ENCODE results near the gene UQCC2.

UQCC2 gene

DNA sequence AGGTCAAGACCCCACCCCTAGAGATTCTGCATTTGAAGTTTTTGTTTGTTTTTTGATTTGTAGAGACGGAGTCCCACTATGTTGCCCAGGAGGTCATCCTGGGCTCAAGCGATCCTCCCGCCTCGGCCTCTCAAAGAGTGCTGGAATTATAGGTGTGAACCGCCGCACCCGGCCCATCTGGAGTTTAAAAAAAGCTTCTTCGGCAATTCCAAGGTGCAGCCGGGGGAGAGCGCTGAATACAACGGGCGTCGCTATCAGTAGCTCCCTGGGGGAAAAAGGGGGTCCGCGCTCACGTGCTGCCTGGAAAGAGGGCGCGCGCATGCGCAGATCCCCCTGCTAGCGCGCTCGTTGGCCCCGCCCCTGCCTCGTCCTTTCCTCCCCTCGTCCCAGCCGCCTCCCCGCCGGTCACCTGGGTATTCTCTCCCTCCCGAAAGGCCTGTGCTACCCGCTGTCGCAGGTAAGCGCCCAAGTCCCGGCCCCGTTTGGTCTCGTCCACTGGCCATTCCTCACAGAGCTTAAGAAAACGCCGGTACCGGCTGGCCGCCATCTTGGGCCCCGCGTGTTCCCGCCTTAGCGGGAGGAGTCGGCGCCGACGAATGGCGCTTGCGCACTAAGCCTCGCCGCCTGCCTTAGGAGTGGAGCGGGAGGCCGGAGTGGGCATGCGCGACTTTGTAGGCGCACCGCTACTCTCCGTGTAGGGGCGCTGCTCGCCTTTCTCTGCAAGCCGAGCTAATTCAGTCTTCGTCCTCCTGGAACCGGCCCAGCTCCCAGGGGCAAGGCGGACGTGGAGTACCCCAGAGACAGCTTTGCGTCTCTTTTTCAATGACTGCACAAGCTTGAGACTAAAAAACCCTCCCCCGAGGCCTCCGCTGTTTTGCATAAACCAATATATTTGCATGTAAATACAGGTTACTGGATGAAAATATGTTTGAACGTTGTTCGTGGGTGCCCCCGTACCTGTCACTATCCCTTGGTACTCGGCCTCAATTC, at the start of gene UQCC2:
UQCC2 (minus strand) TSS at position 561 of the 990 bp plus-strand sequence; CDS start at position 547, 14 bp downstream.
- peak within 1 kb of the TSS; percentile 83 for H2AFZ ChIP-seq (ENCODE audit: low read depth, low read length)
- H3K9me3 ChIP-seq (ENCODE audit: low read length): no peaks in the 10 kb centered on the region
- peaks cover 17% of the 10 kb centered on the region for H3K36me3 ChIP-seq (ENCODE audit: insufficient read depth, low read length)
- H3K27me3 ChIP-seq (ENCODE audit: insufficient read depth, low read length): no peaks in the 10 kb centered on the region
- peak within 1 kb of the TSS; percentile 87 for H3K4me3 ChIP-seq (ENCODE audit: low read length)
- peaks cover 9% of the 10 kb centered on the region for H3K4me1 ChIP-seq (ENCODE audit: insufficient read depth, low read length)

DNA sequence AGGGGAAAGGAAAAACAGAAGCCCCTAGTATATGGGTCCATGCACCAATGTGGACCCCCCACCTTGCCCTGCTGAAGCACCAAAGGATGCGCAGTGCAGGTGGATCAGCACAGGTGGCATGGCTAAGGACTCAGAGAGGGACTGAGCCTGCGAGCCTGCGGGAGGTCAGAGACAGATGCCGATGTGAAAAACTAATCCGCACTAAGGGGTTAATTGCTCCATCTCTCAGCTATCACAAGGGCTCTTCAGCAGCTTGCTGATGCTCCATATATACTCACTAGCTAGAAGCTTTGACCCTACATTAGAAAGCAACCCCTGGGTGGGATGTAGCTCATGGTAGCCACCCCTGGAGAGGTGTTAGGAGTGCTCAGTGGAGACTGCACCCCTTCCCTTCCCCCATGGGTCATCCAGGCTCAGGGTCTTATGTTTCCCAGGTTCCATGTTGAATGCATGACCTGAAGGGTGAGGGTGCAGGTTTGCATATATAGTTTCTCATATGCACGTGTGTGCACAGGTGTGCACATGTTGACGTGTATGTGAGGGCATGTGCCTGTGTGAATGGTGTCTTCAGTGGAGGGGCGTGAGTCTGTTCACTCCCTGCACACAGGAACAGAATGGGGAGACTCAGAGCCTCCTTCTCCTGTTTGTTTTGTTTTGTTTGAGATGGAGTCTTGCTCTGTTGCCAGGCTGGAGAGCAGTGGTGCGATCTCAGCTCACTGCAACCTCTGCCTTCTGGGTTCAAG, 48.6 kb upstream of the UQCC2 start:
- no peak overlapping the region for H2AFZ ChIP-seq (ENCODE audit: low read depth, low read length)
- H3K36me3 ChIP-seq (ENCODE audit: insufficient read depth, low read length): no peaks in the 10 kb centered on the region
- no peaks in the 10 kb centered on the region for H3K9me3 ChIP-seq (ENCODE audit: low read length)
- no peak overlapping the region for H3K4me3 ChIP-seq (ENCODE audit: low read length)
- H3K27me3 ChIP-seq (ENCODE audit: insufficient read depth, low read length): peaks cover 8% of the 10 kb centered on the region
- peaks cover 2% of the 10 kb centered on the region for H3K4me1 ChIP-seq (ENCODE audit: insufficient read depth, low read length)

DNA sequence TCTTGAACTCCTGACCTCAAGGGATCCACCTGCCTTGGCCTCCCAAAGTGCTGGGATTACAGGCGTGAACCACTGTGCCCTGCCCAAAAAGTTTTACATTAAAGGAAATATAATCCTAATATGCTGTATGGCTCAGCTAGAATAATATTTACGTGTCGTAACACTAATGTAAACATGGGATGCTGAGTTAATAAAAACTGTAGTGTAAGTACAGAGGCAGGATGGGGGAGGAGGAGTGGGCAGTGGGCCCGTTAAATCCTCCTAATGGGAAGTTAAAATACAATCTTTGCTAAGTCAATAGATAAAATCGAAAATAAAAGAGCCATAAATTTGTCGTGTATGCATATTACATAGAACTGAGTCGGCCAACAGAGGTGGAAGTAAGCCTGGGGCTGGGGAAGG, 47.3 kb upstream of the UQCC2 start:
- Histone ChIP-seq H3K4me3 (ENCODE audit: low read length) (no peak overlapping the region), H2AFZ (ENCODE audit: low read depth, low read length) (no peak overlapping the region)

DNA sequence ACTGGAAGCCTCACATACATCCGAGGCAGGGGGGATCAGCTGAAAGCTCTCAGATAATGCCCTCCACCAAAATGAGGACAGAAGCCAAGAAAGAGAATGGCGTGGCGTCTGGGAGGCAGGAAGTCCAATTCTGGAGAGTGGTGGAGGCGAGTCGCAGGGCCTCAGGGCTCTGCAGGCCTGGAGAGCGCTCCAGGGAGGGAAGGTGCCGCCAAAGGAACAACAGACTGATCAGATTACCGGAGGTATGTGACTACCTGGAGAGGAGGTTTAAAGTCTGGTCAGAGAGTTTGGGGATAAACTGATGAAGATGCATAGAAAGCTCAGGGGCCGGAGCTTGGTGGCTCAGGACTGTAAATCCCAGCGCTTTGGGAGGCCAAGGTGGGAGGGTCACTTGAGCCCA, 46.4 kb upstream of the UQCC2 start:
- Histone ChIP-seq H2AFZ (ENCODE audit: low read depth, low read length) (no peak overlapping the region), H3K36me3 (ENCODE audit: insufficient read depth, low read length) (no peaks in the 10 kb centered on the region), H3K9me3 (ENCODE audit: low read length) (no peaks in the 10 kb centered on the region), H3K4me1 (ENCODE audit: insufficient read depth, low read length) (peaks cover 2% of the 10 kb centered on the region), H3K27me3 (ENCODE audit: insufficient read depth, low read length) (peaks cover 8% of the 10 kb centered on the region), H3K4me3 (ENCODE audit: low read length) (no peak overlapping the region)

More for the DNA sequence above, 47.3 kb upstream of the UQCC2 start:
- H3K9me3 ChIP-seq (ENCODE audit: low read length): no peaks in the 10 kb centered on the region
- peaks cover 2% of the 10 kb centered on the region for H3K4me1 ChIP-seq (ENCODE audit: insufficient read depth, low read length)
- peaks cover 8% of the 10 kb centered on the region for H3K27me3 ChIP-seq (ENCODE audit: insufficient read depth, low read length)
- H3K36me3 ChIP-seq (ENCODE audit: insufficient read depth, low read length): no peaks in the 10 kb centered on the region

DNA sequence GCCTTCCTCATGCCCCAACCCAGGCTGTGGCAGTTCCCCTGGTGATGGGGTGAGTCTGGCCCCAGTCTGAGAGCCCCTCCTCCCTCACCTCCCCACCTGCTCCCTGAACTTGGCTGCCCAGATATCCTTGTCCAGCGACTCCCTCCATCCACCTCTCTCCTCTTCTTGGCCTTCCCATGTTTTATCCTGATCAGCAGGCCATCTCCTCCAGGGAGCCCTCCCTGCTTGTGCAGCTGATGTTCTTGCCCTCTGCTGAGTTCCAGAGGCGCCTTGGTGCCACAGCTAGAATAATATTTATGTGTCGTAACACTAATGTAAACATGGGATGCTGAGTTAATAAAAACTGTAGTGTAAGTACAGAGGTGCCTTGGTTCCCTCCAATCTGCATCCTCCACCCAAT, 45.6 kb upstream of the UQCC2 start:
- peaks cover 8% of the 10 kb centered on the region for H3K27me3 ChIP-seq (ENCODE audit: insufficient read depth, low read length)
- H3K4me1 ChIP-seq (ENCODE audit: insufficient read depth, low read length): peaks cover 7% of the 10 kb centered on the region
- no peaks in the 10 kb centered on the region for H3K9me3 ChIP-seq (ENCODE audit: low read length)
- H3K4me3 ChIP-seq (ENCODE audit: low read length): no peak overlapping the region
- no peaks in the 10 kb centered on the region for H3K36me3 ChIP-seq (ENCODE audit: insufficient read depth, low read length)
- H2AFZ ChIP-seq (ENCODE audit: low read depth, low read length): no peak overlapping the region

DNA sequence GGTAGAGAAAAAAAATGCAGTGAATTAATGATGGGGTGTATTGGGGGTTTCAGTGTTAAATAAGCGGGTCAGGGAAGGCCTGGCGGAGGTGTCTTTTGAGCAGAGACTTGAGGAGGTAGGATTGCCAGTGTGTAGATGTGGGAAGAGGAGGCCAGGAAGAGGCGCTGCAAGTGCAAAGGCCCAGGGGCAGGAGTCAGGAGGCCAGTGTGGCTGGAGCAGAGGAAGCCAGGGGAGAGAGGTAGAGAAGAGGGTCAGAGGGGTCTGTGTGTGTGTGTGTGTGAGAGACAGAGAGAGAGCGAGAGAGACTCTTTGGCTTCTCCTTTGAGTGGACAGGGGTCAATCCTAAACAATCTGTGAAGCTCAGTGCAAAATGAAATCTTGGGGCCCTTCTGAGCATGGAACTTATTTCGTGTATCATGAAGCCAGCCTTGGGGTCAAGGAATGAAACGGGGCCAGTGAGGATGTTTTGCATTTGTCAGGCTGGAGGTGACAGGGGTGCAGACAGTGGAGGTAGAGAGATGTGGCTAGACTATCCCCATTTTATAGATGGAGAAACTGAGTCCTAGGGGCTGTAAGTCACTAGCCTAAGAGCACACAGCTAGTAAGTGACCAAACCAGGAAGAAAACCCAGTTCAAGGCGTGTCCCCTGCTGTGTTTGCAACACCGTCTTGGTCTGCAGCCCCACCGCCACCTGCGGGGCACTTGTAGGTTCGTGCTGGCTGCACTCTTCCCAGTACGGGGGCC, 44.9 kb upstream of the UQCC2 start:
- Histone ChIP-seq H3K4me3 (ENCODE audit: low read length) (no peak overlapping the region), H3K9me3 (ENCODE audit: low read length) (no peaks in the 10 kb centered on the region), H2AFZ (ENCODE audit: low read depth, low read length) (no peak overlapping the region)

DNA sequence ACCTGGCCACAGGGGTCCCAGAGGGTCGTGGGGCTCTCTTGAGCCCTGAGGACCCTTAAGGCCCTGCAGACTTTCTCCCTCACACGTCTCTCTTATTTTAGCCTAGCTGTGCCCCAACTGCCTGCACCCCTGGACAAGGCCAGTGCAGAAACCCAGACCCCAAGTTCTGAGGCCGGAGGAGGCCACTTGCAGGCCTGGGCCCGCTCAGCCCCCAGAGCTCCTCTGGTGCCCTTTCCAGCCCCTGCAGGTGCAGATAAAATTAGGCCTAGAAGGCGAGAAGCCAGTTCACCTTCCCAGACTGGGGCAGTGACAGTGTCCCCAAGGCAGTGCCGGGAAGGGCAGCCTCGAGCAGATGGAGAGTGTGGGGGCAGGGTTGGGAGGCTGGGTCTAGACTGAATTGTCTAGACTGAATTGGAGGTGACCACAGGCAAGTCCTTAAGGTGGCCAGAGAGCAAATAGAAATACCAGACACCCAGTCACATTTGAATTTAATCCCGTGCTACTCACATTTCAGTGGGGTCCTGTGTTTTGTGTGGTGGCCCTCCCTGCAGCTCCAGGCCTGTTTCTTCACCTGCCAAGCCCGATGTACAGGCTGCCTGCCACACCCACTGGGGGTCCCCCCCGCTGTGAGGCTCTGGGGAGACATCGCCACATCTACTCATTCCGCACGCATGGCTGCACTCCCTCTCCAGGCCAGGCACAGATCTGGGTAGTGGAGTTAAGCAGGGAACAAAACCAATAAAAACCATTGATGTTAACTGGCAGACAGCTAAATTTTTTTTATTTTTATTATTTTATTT, 43.8 kb upstream of the UQCC2 start:
- H3K4me1 ChIP-seq (ENCODE audit: insufficient read depth, low read length): peaks cover 13% of the 10 kb centered on the region
- H2AFZ ChIP-seq (ENCODE audit: low read depth, low read length): no peak overlapping the region
- H3K4me3 ChIP-seq (ENCODE audit: low read length): no peak overlapping the region
- peaks cover 7% of the 10 kb centered on the region for H3K27me3 ChIP-seq (ENCODE audit: insufficient read depth, low read length)
- H3K36me3 ChIP-seq (ENCODE audit: insufficient read depth, low read length): no peaks in the 10 kb centered on the region
- no peaks in the 10 kb centered on the region for H3K9me3 ChIP-seq (ENCODE audit: low read length)

More for the DNA sequence above, 44.9 kb upstream of the UQCC2 start:
- Histone ChIP-seq H3K4me1 (ENCODE audit: insufficient read depth, low read length) (peaks cover 13% of the 10 kb centered on the region), H3K36me3 (ENCODE audit: insufficient read depth, low read length) (no peaks in the 10 kb centered on the region), H3K27me3 (ENCODE audit: insufficient read depth, low read length) (peaks cover 8% of the 10 kb centered on the region)

DNA sequence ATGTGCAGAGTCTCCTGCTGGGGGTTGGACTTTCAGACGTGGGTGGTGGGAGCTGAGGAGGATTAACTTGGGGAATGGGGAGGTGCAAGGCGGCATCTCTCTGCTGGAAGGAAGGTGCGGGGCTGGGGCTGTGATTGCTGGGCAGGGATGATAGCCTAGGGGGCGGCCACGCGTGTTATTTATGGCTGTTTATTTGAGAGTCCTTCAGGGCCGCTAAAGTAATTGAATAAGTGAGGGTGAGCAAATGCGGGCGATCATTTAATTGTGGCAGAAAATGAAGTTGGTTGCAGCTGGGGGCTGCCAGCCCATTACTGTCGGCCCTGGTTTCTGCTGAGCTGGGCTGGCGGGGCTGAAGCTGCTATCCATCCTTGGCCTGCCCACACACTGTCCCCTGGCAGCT, 42.7 kb upstream of the UQCC2 start:
- H3K9me3 ChIP-seq (ENCODE audit: low read length): no peaks in the 10 kb centered on the region
- H3K27me3 ChIP-seq (ENCODE audit: insufficient read depth, low read length): peaks cover 5% of the 10 kb centered on the region
- H3K4me3 ChIP-seq (ENCODE audit: low read length): no peak overlapping the region
- H2AFZ ChIP-seq (ENCODE audit: low read depth, low read length): no peak overlapping the region
- peaks cover 13% of the 10 kb centered on the region for H3K4me1 ChIP-seq (ENCODE audit: insufficient read depth, low read length)
- no peaks in the 10 kb centered on the region for H3K36me3 ChIP-seq (ENCODE audit: insufficient read depth, low read length)

DNA sequence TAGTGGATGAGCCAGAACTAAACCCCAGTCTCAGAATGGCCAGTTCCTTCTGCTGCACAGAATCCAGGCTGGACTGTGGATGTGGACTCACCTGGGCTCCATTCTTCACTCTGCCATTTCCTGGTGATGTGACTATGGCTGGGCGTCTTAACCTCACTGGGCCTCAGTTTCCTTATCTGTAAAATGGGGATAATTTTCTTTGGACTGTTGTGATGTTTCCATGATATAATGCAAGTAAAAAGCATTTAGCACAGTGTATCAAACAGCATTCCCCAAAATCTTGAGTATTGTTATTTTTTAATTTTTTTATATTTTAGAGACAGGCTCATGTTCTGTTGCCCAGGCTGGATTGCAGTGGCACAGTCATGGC, 41.1 kb upstream of the UQCC2 start:
- Histone ChIP-seq H3K27me3 (ENCODE audit: insufficient read depth, low read length) (peaks cover 5% of the 10 kb centered on the region), H3K4me3 (ENCODE audit: low read length) (no peak overlapping the region), H3K9me3 (ENCODE audit: low read length) (no peaks in the 10 kb centered on the region), H3K36me3 (ENCODE audit: insufficient read depth, low read length) (no peaks in the 10 kb centered on the region), H3K4me1 (ENCODE audit: insufficient read depth, low read length) (peaks cover 15% of the 10 kb centered on the region), H2AFZ (ENCODE audit: low read depth, low read length) (no peak overlapping the region)

DNA sequence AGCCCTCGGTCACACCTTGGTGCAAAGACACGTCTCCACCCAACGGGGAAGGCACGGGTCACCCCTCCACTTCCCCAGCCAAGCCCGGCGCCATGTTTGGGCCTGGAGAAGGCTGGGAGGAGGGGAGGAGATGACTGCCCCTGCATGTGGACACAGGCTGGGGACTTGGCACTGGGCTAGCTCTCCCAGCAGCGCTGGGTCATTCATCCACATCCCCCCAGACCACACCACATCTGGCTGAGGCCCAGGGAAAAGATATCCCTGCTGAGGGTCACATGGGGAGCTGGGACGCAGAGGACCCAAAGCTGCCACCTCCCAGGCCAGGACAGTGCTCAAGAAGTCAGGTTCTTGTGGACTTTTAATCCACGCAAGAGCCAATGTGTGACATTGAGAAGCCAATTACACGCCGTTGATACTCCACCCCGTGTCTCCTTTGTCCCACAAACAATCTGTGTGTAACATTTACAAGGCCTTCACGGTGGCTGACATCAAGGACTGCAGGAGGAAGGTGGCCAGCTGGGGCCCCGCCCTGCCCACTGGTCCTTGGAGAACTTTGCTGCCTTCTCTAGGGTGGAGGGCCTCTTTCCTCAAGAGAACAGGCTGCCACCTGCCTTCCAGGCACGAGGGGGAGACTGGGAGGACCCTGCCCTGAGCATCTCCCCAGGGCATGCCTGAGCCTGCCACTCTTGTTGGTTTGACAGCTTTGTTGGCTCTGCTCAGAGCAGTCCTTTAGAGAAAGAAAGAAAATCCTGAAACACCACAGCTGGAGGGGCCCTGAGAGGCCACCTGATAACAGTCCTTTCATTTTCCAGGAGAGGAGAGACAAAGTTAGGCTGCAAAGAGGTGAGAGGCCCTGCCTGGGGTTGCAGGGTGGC, 40.5 kb upstream of the UQCC2 start:
- Histone ChIP-seq H2AFZ (ENCODE audit: low read depth, low read length) (no peak overlapping the region), H3K4me1 (ENCODE audit: insufficient read depth, low read length) (peaks cover 18% of the 10 kb centered on the region), H3K36me3 (ENCODE audit: insufficient read depth, low read length) (no peaks in the 10 kb centered on the region), H3K9me3 (ENCODE audit: low read length) (no peaks in the 10 kb centered on the region), H3K4me3 (ENCODE audit: low read length) (no peak overlapping the region), H3K27me3 (ENCODE audit: insufficient read depth, low read length) (peaks cover 5% of the 10 kb centered on the region)

DNA sequence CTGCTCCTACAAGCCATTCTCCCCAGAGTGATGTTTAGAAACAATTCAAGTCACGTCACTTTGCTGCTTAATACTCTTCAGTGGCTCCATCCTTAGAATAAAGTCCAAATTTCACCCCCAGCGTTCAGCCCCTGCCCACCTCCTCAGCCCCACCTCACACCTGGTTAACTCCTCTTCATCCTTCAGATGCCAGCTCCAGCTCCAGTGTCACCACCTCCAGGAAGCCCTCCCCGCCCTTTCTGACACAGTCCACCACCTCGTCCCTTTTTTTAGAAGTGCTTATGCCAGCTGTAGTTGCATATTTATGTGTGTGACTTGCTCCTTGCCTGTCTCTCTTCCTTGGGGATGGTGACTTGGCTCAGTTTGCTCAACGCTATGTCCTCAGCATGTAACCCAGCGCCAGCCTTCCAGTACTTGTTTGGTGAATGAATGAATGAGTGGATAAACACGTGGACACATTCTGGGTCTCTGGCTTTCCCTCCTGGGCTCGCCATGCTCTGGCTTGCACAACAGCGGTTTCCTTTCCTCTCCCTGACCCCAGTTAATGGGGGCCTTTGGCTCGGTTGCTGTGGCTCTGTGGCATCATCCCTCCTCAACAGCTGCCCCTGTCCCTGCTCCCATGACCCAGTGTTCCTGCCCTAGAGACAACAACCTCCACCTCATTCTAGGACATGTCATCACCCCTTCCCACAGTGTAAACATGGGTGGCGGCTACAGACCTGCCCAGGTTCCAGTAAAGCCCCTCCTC, 38.9 kb upstream of the UQCC2 start:
- Histone ChIP-seq H3K4me1 (ENCODE audit: insufficient read depth, low read length) (peaks cover 30% of the 10 kb centered on the region), H3K4me3 (ENCODE audit: low read length) (no peak overlapping the region), H2AFZ (ENCODE audit: low read depth, low read length) (no peak overlapping the region), H3K36me3 (ENCODE audit: insufficient read depth, low read length) (no peaks in the 10 kb centered on the region), H3K9me3 (ENCODE audit: low read length) (no peaks in the 10 kb centered on the region), H3K27me3 (ENCODE audit: insufficient read depth, low read length) (no peaks in the 10 kb centered on the region)

Data from neuron (in vitro differentiated cells).